Upper lobe of right lung (tissue), 1 donor: ENCODE measurements around the gene RASAL2. TPM values are rescaled to one million over a fixed set of nuclear protein-coding genes. Genes with fewer than 3 reads are reported as not detected.

ENCODE experiments used
- ATAC-seq: fragments of 200-7000 bp; cut with Tn5 transposase; one replicate; pipeline ENCODE4 v1.9.1; 2020; ENCODE audit warnings: mild to moderate bottlenecking, moderate library complexity
- DNase-seq: peaks from one replicate; pipeline ENCODE4 v3.0.0-alpha.2; 2020
- H3K27ac ChIP-seq: fragments of 200-600 bp; one replicate; pipeline ENCODE4 v1.8.0; 2022
- H3K27me3 ChIP-seq: fragments of 200-600 bp; one replicate; pipeline ENCODE4 v1.8.0; 2022; ENCODE audit warnings: mild to moderate bottlenecking
- H3K36me3 ChIP-seq: fragments of 200-600 bp; one replicate; pipeline ENCODE4 v1.8.0; 2022
- H3K4me1 ChIP-seq: fragments of 200-600 bp; one replicate; pipeline ENCODE4 v1.8.0; 2022
- H3K4me3 ChIP-seq: fragments of 200-600 bp; one replicate; pipeline ENCODE4 v1.8.0; 2022; ENCODE audit warnings: mild to moderate bottlenecking
- H3K9me3 ChIP-seq: fragments of 200-600 bp; one replicate; pipeline ENCODE4 v1.8.0; 2022
- intact Hi-C: fragments of 100-400 bp; cut with DNase I; formaldehyde crosslinking; loops from one replicate; pipeline ENCODE4 v1.11.0; 2022
- total RNA-seq: library from RNA; stranded (reverse); fragmentation: NEBNext Ultra II Directional; extraction: Animal tissue kit (Norgen Biotek cat#: 25700); gene quantifications from one replicate; pipeline ENCODE4 v1.2.1, GENCODE V29; 2021
- TF ChIP-seq, protein P1 (sequence below): fragments of 200-600 bp; IDR thresholded peaks from one replicate; pipeline ENCODE4 v1.8.0; 2022; ENCODE audit warnings: antibody characterized with exemption
- donor health status: DM: no; HTN: yes; CAD: no; lungs with severe emphysema.

Gene RASAL2
- total RNA-seq, 1 donor from 2014 or later, result 39.4 TPM

DNA sequence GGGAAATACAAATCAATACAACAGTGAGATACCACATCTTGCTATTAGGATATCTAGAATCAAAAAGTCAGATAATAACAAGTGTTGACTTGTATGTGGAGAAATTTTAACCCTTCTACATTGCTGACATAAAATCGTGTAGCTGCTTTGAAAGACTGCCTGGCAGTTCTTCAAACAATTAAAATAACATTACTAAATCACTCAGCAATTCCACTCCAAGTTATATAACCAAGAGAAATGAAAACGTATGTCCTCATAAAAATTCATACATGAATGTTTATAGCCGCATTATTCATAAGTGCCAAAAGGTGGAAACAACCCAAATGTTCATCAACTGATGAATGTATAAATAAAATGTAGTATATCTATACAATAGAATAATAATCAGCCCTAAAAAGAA lies 164.6 kb downstream of the RASAL2 start:
- DNase-seq, result no peak
- no peaks in the 10 kb centered on the region for H3K27me3 ChIP-seq
- no peaks in the 10 kb centered on the region for H3K4me1 ChIP-seq
- H3K36me3 ChIP-seq, result no peaks in the 10 kb centered on the region
- intact Hi-C loops, result no loop called here
- H3K27ac ChIP-seq, result no peak overlapping the region
- no peak overlapping the region for H3K4me3 ChIP-seq
- TF ChIP-seq, protein P1, sequence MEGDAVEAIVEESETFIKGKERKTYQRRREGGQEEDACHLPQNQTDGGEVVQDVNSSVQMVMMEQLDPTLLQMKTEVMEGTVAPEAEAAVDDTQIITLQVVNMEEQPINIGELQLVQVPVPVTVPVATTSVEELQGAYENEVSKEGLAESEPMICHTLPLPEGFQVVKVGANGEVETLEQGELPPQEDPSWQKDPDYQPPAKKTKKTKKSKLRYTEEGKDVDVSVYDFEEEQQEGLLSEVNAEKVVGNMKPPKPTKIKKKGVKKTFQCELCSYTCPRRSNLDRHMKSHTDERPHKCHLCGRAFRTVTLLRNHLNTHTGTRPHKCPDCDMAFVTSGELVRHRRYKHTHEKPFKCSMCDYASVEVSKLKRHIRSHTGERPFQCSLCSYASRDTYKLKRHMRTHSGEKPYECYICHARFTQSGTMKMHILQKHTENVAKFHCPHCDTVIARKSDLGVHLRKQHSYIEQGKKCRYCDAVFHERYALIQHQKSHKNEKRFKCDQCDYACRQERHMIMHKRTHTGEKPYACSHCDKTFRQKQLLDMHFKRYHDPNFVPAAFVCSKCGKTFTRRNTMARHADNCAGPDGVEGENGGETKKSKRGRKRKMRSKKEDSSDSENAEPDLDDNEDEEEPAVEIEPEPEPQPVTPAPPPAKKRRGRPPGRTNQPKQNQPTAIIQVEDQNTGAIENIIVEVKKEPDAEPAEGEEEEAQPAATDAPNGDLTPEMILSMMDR, result no peak
- H3K9me3 ChIP-seq, result no peaks in the 10 kb centered on the region
- ATAC-seq, result no peak

DNA sequence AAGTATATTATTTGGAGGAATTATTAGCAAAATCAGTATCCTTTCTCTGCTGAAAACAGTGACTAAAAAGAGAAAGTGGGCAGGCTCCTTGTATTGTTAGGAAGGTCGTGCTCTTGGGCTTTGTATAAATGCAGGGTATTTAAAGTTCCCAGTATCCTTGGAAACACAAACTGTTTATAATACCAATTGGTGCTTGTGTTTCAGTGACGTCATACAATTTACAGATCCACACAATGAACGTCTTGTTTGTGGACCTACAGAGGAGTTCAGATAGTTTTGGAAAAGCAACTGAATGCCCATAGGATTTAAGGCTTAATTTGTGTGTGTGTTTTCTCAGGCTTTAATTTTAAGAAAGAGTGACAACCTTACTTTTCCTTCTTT lies 168.2 kb downstream of the RASAL2 start:
- ATAC-seq (no peak), DNase-seq (no peak)
- intact Hi-C loops, result no loop called here
- Histone ChIP-seq H3K9me3 (no peaks in the 10 kb centered on the region), H3K4me1 (no peaks in the 10 kb centered on the region), H3K36me3 (no peaks in the 10 kb centered on the region), H3K4me3 (no peak overlapping the region), H3K27me3 (no peaks in the 10 kb centered on the region), H3K27ac (no peak overlapping the region)
- TF ChIP-seq, protein P1, result no peak

DNA sequence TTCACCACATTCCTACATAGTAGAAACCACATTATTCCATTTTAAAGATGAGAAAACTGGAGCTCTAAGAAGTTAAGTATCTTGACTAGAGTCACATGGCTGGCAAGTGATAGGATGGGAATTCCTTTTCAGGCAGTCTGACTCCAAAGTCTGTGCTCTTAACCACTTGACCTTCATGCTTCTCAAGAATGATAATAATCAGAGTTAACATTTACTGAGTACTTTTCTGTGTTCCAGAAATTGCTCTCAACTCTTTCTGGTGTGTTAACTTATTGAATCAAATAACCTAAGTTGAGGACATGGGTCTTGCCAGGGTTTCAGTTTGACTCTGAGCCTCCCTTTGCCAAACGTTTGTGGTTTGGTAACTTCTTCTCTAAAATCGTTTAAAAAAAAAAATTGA lies 169.4 kb downstream of the RASAL2 start:
- no peaks in the 10 kb centered on the region for H3K4me1 ChIP-seq
- ATAC-seq (peak; percentile 38), DNase-seq (no peak)
- H3K9me3 ChIP-seq, result no peaks in the 10 kb centered on the region
- H3K27ac ChIP-seq, result no peak overlapping the region
- TF ChIP-seq, protein P1, result no peak
- H3K36me3 ChIP-seq, result no peaks in the 10 kb centered on the region
- intact Hi-C loops, result no loop called here
- no peaks in the 10 kb centered on the region for H3K27me3 ChIP-seq
- no peak overlapping the region for H3K4me3 ChIP-seq

- intact Hi-C loops, result no loop called here
- no peak for DNase-seq
- TF ChIP-seq, protein P1, result no peak
- H3K4me1 ChIP-seq, result peaks cover 1% of the 10 kb centered on the region
- no peaks in the 10 kb centered on the region for H3K27me3 ChIP-seq
- no peak overlapping the region for H3K4me3 ChIP-seq
- ATAC-seq, result no peak
- no peaks in the 10 kb centered on the region for H3K9me3 ChIP-seq
- no peak overlapping the region for H3K27ac ChIP-seq
- no peaks in the 10 kb centered on the region for H3K36me3 ChIP-seq
Observed at GRCh38 chr1:178266113-178266512, 172.2 kb downstream of the RASAL2 start.

DNA sequence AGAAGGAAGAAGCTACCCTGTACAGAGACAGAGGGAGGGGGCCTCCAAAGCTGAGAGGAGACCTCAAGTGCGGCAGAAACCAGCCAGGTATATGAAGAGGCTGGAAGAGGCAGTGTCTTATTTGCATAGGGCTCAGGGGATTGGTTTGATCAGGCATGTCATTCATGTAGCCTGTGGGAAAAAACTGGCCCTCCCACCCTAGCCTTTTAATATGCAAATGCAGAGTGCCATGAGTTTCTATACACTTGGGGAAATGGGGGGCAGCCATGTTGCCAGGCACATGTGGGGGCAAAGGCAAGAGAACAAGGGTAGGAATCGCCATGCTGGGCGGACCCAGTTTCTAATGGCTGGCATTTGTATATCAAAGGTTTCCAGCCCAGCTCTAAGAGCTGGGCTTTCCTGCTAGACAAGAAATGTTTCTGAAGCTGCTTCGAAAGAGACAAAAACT lies 172.7 kb downstream of the RASAL2 start:
- intact Hi-C loops, result no loop called here
- Histone ChIP-seq H3K27me3 (no peaks in the 10 kb centered on the region), H3K4me3 (no peak overlapping the region), H3K36me3 (no peaks in the 10 kb centered on the region), H3K4me1 (peaks cover 6% of the 10 kb centered on the region), H3K9me3 (no peaks in the 10 kb centered on the region), H3K27ac (no peak overlapping the region)
- TF ChIP-seq, protein P1, result no peak
- no peak for DNase-seq
- ATAC-seq, result no peak

GRCh38 chr1:178267646-178268094 lies 173.8 kb downstream of the RASAL2 start:
- no peaks in the 10 kb centered on the region for H3K9me3 ChIP-seq
- TF ChIP-seq, protein P1, result no peak
- no peak overlapping the region for H3K27ac ChIP-seq
- H3K4me1 ChIP-seq, result peaks cover 6% of the 10 kb centered on the region
- ATAC-seq (no peak), DNase-seq (no peak)
- intact Hi-C loops, result no loop called here
- H3K27me3 ChIP-seq, result no peaks in the 10 kb centered on the region
- H3K36me3 ChIP-seq, result no peaks in the 10 kb centered on the region
- H3K4me3 ChIP-seq, result no peak overlapping the region
